H1 (cell line): ENCODE results near the gene RPS6KC1. TPM values are rescaled to one million over a fixed set of nuclear protein-coding genes. Genes with fewer than 3 reads are reported as not detected.
"Not testable (repeated sequence)": the region's sequence is repeated elsewhere in the genome, so short reads cannot be mapped to it uniquely, and the experiment has no call there.

Source experiments
- CTCF ChIA-PET: fragments of 300-600 bp; sonication (Branson Sonifier 250); formaldehyde crosslinking; loops from one replicate; lab custom pipeline; 2021; ENCODE audit not compliant: partially characterized antibody; lab: Charles Lee
- POLR2A ChIA-PET: fragments of 300-600 bp; sonication (Branson Sonifier 250); formaldehyde crosslinking; loops from one replicate; lab custom pipeline; 2021; ENCODE audit warnings: inconsistent platforms; ENCODE audit not compliant: partially characterized antibody; lab: Charles Lee
- DNase-seq, 2 experiments: peaks; one replicate each; pipeline versions ENCODE4 v3.0.0 to v3.0.0-alpha.2; 2010 to 2022; ENCODE audit warnings: low spot score in 2 of 2, low read depth in 1 of 2, mixed read lengths in 1 of 2
- FAIRE-seq: peaks from 2 replicates; lab custom pipeline; 2011; peaks lifted over from hg19 to GRCh38; lab: Jason Lieb, UNC
- H2AFZ ChIP-seq: 2 replicates; pipeline ENCODE4 v1.8.1; 2012; ENCODE audit warnings: low read length, inconsistent platforms
- H2AK5ac ChIP-seq: 2 replicates; pipeline ENCODE4 v1.6.1; 2013; ENCODE audit warnings: low read depth, low read length
- H2BK120ac ChIP-seq: replicated peaks from 2 replicates; pipeline ENCODE3; 2013; ENCODE audit warnings: low read depth, low read length, inconsistent platforms
- H2BK12ac ChIP-seq: 2 replicates; pipeline ENCODE4 v1.6.1; 2013; ENCODE audit warnings: low read depth, low read length
- H2BK15ac ChIP-seq: 2 replicates; pipeline ENCODE4 v1.6.1; 2013; ENCODE audit warnings: low read length
- H2BK20ac ChIP-seq: 2 replicates; pipeline ENCODE4 v1.6.1; 2013; ENCODE audit warnings: low read length
- H2BK5ac ChIP-seq: 2 replicates; pipeline ENCODE4 v1.6.1; 2013; ENCODE audit warnings: low read depth, low read length
- H3K14ac ChIP-seq: 2 replicates; pipeline ENCODE4 v1.6.1; 2013; ENCODE audit warnings: inconsistent platforms; ENCODE audit not compliant: insufficient read length
- H3K18ac ChIP-seq: 2 replicates; pipeline ENCODE4 v1.6.1; 2013; ENCODE audit warnings: low read length; ENCODE audit errors: extremely low read depth
- H3K23ac ChIP-seq: 2 replicates; pipeline ENCODE4 v1.6.1; 2013; ENCODE audit warnings: inconsistent platforms; ENCODE audit not compliant: insufficient read length
- H3K23me2 ChIP-seq: 2 replicates; pipeline ENCODE4 v1.6.1; 2013; ENCODE audit warnings: low read depth, low read length
- H3K27ac ChIP-seq: 2 replicates; pipeline ENCODE4 v1.6.1; 2011; ENCODE audit warnings: low read depth, low read length, inconsistent platforms
- H3K27me3 ChIP-seq, 4 experiments: replicated peaks in 1 of 4; 1 replicate in 1 of 4; 2 replicates in 3 of 4; pipeline versions ENCODE4 v1.6.1 to v1.8.1; 2011 to 2013; ENCODE audit warnings: low read length in 3 of 4, mild to moderate bottlenecking in 3 of 4, inconsistent platforms in 2 of 4, mixed read lengths in 2 of 4, moderate library complexity in 1 of 4; ENCODE audit not compliant: control insufficient read depth in 3 of 4, insufficient read depth in 3 of 4; ENCODE audit errors: extremely low read depth in 1 of 4
- H3K36me3 ChIP-seq, 4 experiments: 2 replicates each; pipeline versions ENCODE4 v1.6.1 to v1.8.1; 2011 to 2013; ENCODE audit warnings: mild to moderate bottlenecking in 4 of 4, low read length in 3 of 4, moderate library complexity in 2 of 4, control low read depth in 1 of 4, inconsistent platforms in 1 of 4; ENCODE audit not compliant: insufficient read depth in 4 of 4, control insufficient read depth in 2 of 4
- H3K4ac ChIP-seq: replicated peaks from 2 replicates; pipeline ENCODE3; 2013; ENCODE audit warnings: low read length, low read depth, mixed read lengths, inconsistent platforms; ENCODE audit not compliant: insufficient read length
- H3K4me1 ChIP-seq, 4 experiments: replicated peaks in 1 of 4; 1 replicate in 1 of 4; 2 replicates in 3 of 4; pipeline versions ENCODE4 v1.6.1 to v1.8.1; 2011 to 2013; ENCODE audit warnings: low read length in 3 of 4, inconsistent platforms in 2 of 4, mixed read lengths in 1 of 4; ENCODE audit not compliant: insufficient read depth in 4 of 4, control insufficient read depth in 3 of 4
- H3K4me2 ChIP-seq, 2 experiments: 2 replicates each; pipeline versions ENCODE4 v1.6.1 to v1.8.1; 2011 to 2013; ENCODE audit warnings: low read depth in 2 of 2, low read length in 2 of 2, control low read depth in 1 of 2, inconsistent platforms in 1 of 2, mild to moderate bottlenecking in 1 of 2; ENCODE audit not compliant: insufficient read depth in 1 of 2
- H3K4me3 ChIP-seq, 4 experiments: fragments of 200-600, 300-600 bp in 1 of 4; sonication (generic), shearing (Covaris generic), sonication (Bioruptor Twin) in 1 of 4; 2 replicates each; pipeline versions ENCODE4 v1.5.1 to v1.8.1; 2011 to 2016; ENCODE audit warnings: low read length in 4 of 4, low read depth in 3 of 4, control low read depth in 2 of 4, inconsistent platforms in 2 of 4, mild to moderate bottlenecking in 2 of 4, mixed read lengths in 1 of 4, moderate library complexity in 1 of 4; ENCODE audit not compliant: insufficient read depth in 2 of 4; ENCODE audit errors: extremely low read depth in 1 of 4
- H3K56ac ChIP-seq: replicated peaks from 2 replicates; pipeline ENCODE3; 2013; ENCODE audit warnings: low read depth, mild to moderate bottlenecking, mixed read lengths, low read length, inconsistent platforms; ENCODE audit not compliant: insufficient read length
- H3K79me1 ChIP-seq: 2 replicates; pipeline ENCODE4 v1.6.1; 2013; ENCODE audit warnings: low read depth, low read length, control low read depth
- H3K79me2 ChIP-seq, 2 experiments: 2 replicates each; pipeline versions ENCODE4 v1.6.1 to v1.8.1; 2012 to 2013; ENCODE audit warnings: low read length in 2 of 2, mild to moderate bottlenecking in 2 of 2, inconsistent platforms in 1 of 2; ENCODE audit not compliant: insufficient read depth in 2 of 2, control insufficient read depth in 1 of 2
- H3K9ac ChIP-seq, 4 experiments: replicated peaks in 1 of 4; 1 replicate in 1 of 4; 2 replicates in 3 of 4; pipeline versions ENCODE4 v1.6.1 to v1.8.1; 2011 to 2013; ENCODE audit warnings: low read depth in 3 of 4, low read length in 3 of 4, control low read depth in 2 of 4, mild to moderate bottlenecking in 2 of 4, moderate library complexity in 2 of 4, inconsistent platforms in 1 of 4; ENCODE audit errors: extremely low read depth in 1 of 4
- H3K9me3 ChIP-seq, 2 experiments: 2 replicates each; pipeline versions ENCODE4 v1.6.1 to v1.8.1; 2012 to 2013; ENCODE audit warnings: mild to moderate bottlenecking in 2 of 2, moderate library complexity in 2 of 2, control low read depth in 1 of 2, inconsistent platforms in 1 of 2, low read depth in 1 of 2, low read length in 1 of 2, mixed read lengths in 1 of 2; ENCODE audit not compliant: insufficient read depth in 2 of 2
- H4K20me1 ChIP-seq, 2 experiments: replicated peaks in 1 of 2; 2 replicates each; pipeline versions ENCODE3 to v1.8.1; 2011 to 2013; ENCODE audit warnings: inconsistent platforms in 2 of 2, low read length in 2 of 2, mild to moderate bottlenecking in 1 of 2; ENCODE audit not compliant: insufficient read depth in 2 of 2, control insufficient read depth in 1 of 2
- H4K5ac ChIP-seq: 2 replicates; pipeline ENCODE4 v1.6.1; 2013; ENCODE audit warnings: low read length, low read depth, mixed read lengths, inconsistent platforms; ENCODE audit not compliant: insufficient read length
- H4K8ac ChIP-seq: 2 replicates; pipeline ENCODE4 v1.8.0; 2013; ENCODE audit warnings: mild to moderate bottlenecking, moderate library complexity, low read length, inconsistent platforms; ENCODE audit not compliant: insufficient read depth; ENCODE audit errors: extremely low read depth
- H4K91ac ChIP-seq: replicated peaks from 2 replicates; pipeline ENCODE3; 2013; ENCODE audit warnings: low read length, mixed read lengths, inconsistent platforms; ENCODE audit not compliant: insufficient read length
- WGBS, 2 experiments: shearing (Covaris generic) in 1 of 2; methylation state at CpG; one replicate each; pipeline versions ENCODE4 v1.1.6 to v1.1.7; 2013 to 2015; ENCODE audit warnings: low lambda C conversion rate in 2 of 2, mixed read lengths in 2 of 2, inconsistent platforms in 1 of 2, low coverage in 1 of 2, missing lambda C conversion rate in 1 of 2; ENCODE audit not compliant: insufficient replicate concordance in 2 of 2, insufficient coverage in 1 of 2, insufficient read length in 1 of 2; ENCODE audit errors: extremely low coverage in 1 of 2, missing lambda C conversion rate in 1 of 2; 5-methylcytosine and 5-hydroxymethylcytosine counted together
- polyA plus RNA-seq, 7 experiments: library from polyadenylated mRNA; depleted of rRNA in 3 of 7; stranded (reverse) in 5 of 7; unstranded in 2 of 7; fragments of >200 nt in 5 of 7; fragments of 200-250 nt in 2 of 7; gene quantifications; 1 replicate in 5 of 7; 2 replicates in 1 of 7; 4 replicates in 1 of 7; pipeline versions ENCODE4 v1.2.1 to v1.2.3, GENCODE V29; 2011 to 2013; ENCODE audit warnings: missing spikeins in 2 of 7, mixed read lengths in 2 of 7
- total RNA-seq: library from RNA; stranded (reverse); fragmentation: NEBNext Ultra II Directional; extraction: Animal tissue kit (Norgen Biotek cat#: 25700); gene quantifications from 2 replicates; pipeline ENCODE4 v1.2.1, GENCODE V29; 2021

Gene RPS6KC1
- total and polyA plus RNA-seq, 2 of the 8 experiments (the other 6 are each of a cell fraction or from before 2014, with no cell fraction given) = 4.9 to 17.6 TPM

DNA sequence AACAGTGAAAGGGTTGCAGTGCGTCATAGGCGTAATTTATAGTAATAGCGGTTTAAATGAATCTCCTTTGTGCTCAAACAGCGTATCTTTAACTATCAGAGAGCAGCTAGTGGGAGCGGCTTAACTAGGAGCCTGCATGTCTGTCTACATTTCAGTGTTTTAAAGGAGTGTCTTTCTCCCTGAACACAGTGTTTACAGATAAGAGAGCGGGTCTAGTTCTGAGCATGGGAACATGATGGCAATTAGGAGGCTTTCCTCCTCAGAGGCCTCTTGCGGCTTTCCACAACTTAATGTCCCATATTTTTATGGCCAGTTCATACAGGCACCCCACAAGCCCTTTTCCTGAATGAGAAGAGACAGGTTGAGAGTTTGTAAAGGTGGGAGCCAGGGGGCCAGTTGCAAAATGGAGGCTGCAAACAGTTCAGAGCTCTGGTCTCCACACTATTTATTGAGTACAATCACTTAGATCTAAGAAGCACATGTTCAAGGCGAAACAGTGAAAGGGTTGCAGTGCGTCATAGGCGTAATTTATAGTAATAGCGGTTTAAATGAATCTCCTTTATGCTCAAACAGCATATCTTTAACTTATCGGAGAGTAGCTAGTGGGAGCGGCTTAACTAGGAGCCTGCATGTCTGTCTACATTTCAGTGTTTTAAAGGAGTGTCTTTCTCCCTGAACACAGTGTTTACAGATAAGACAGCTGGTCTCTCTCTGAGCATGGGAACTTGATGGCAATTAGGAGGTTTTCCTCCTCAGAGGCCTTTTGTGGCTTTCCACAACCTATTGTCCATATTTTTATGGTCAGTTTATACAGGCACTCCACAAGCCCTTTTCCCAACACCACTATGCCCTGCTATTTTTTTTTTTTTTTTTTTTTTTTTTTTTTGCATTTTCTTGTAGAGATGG is 5.5 kb upstream of the RPS6KC1 start:
- WGBS, 2 experiments = 95% methylated on average over 13 of the region's 13 CpGs; no CpG with 5 or more reads in 1 of the 2 experiments
- not testable (repeated sequence) for H3K9ac ChIP-seq, H3K27ac ChIP-seq, H3K56ac ChIP-seq, H3K79me1 ChIP-seq, H3K36me3 ChIP-seq, H2BK5ac ChIP-seq, H3K4me3 ChIP-seq, H2AK5ac ChIP-seq, H2BK120ac ChIP-seq, FAIRE-seq, H2BK20ac ChIP-seq, H3K23me2 ChIP-seq, H2BK12ac ChIP-seq, H3K9me3 ChIP-seq, H4K91ac ChIP-seq, H3K27me3 ChIP-seq, H3K23ac ChIP-seq, H4K8ac ChIP-seq, H3K18ac ChIP-seq, H2BK15ac ChIP-seq, H3K4me2 ChIP-seq, H4K5ac ChIP-seq, H3K79me2 ChIP-seq, H3K14ac ChIP-seq, H3K4me1 ChIP-seq, H4K20me1 ChIP-seq, DNase-seq, H3K4ac ChIP-seq
- POLR2A ChIA-PET = interaction anchor here (0.6 kb wide), 1 partner anchor 40 kb away, joined by 3 read pairs; no protein-coding TSS in a partner anchor
- CTCF ChIA-PET = interaction anchor here (0.6 to 1.5 kb wide), 3 partner anchors 10 to 464 kb away, joined by 3 read pairs; no protein-coding TSS in a partner anchor
- H2AFZ ChIP-seq = peak overlapping the region; percentile 57; the same call in 1 of the 2 replicates
